Mesenchymal stem cell (in vitro differentiated cells and primary cell): ENCODE results near the gene ADH6.

Source experiments
- DNase-seq: peaks from one replicate; pipeline ENCODE4 v3.0.0-alpha.2; 2013
- H2AFZ ChIP-seq: one replicate; pipeline ENCODE4 v1.6.1; 2013; ENCODE audit warnings: low read depth, mild to moderate bottlenecking, control low read depth, inconsistent platforms, low read length, moderate library complexity
- H2AK5ac ChIP-seq: 2 replicates; pipeline ENCODE4 v1.6.1; 2013; ENCODE audit warnings: low read length, moderate library complexity, mild to moderate bottlenecking, inconsistent platforms; ENCODE audit not compliant: severe bottlenecking
- H2BK120ac ChIP-seq: one replicate; pipeline ENCODE4 v1.6.1; 2013; ENCODE audit warnings: low read depth, mild to moderate bottlenecking, inconsistent platforms, low read length, moderate library complexity
- H2BK12ac ChIP-seq, 2 experiments: one replicate each; pipeline ENCODE4 v1.6.1; 2013; ENCODE audit warnings: inconsistent platforms in 2 of 2, low read length in 2 of 2, mild to moderate bottlenecking in 2 of 2, moderate library complexity in 2 of 2, control low read depth in 1 of 2
- H2BK15ac ChIP-seq: one replicate; pipeline ENCODE4 v1.6.1; 2013; ENCODE audit warnings: mild to moderate bottlenecking, low read depth, inconsistent platforms; ENCODE audit not compliant: poor library complexity, severe bottlenecking
- H2BK5ac ChIP-seq: 2 replicates; pipeline ENCODE4 v1.6.1; 2013; ENCODE audit warnings: low read depth, mild to moderate bottlenecking, low read length, control low read depth, inconsistent platforms; ENCODE audit not compliant: poor library complexity, severe bottlenecking
- H3K14ac ChIP-seq, 2 experiments: one replicate each; pipeline ENCODE4 v1.6.1; 2013; ENCODE audit warnings: inconsistent platforms in 2 of 2, low read length in 2 of 2, control low read depth in 1 of 2, mild to moderate bottlenecking in 1 of 2, moderate library complexity in 1 of 2
- H3K18ac ChIP-seq, 2 experiments: one replicate each; pipeline ENCODE4 v1.6.1; 2013; ENCODE audit warnings: inconsistent platforms in 2 of 2, low read length in 2 of 2, control low read depth in 1 of 2, low read depth in 1 of 2, mild to moderate bottlenecking in 1 of 2
- H3K23ac ChIP-seq, 2 experiments: one replicate each; pipeline ENCODE4 v1.6.1; 2013; ENCODE audit warnings: inconsistent platforms in 2 of 2, low read length in 2 of 2, mild to moderate bottlenecking in 2 of 2, moderate library complexity in 2 of 2, control low read depth in 1 of 2
- H3K27ac ChIP-seq: 2 replicates; pipeline ENCODE4 v1.5.1; 2013; ENCODE audit warnings: mild to moderate bottlenecking, moderate library complexity, low read length, control low read depth, inconsistent platforms; ENCODE audit not compliant: poor library complexity, severe bottlenecking
- H3K27me3 ChIP-seq, 2 experiments: 2 replicates each; pipeline versions ENCODE4 v1.6.1 to v1.7.0; 2013; ENCODE audit warnings: low read length in 2 of 2, mild to moderate bottlenecking in 2 of 2, moderate library complexity in 2 of 2, control low read depth in 1 of 2, inconsistent platforms in 1 of 2; ENCODE audit not compliant: control insufficient read depth in 1 of 2, insufficient read depth in 1 of 2
- H3K36me3 ChIP-seq, 2 experiments: 2 replicates each; pipeline versions ENCODE4 v1.6.1 to v1.7.0; 2013; ENCODE audit warnings: low read length in 2 of 2, control low read depth in 1 of 2, inconsistent platforms in 1 of 2, low read depth in 1 of 2, mild to moderate bottlenecking in 1 of 2; ENCODE audit not compliant: insufficient read depth in 2 of 2, control insufficient read depth in 1 of 2
- H3K4ac ChIP-seq, 2 experiments: one replicate each; pipeline ENCODE4 v1.6.1; 2013; ENCODE audit warnings: inconsistent platforms in 2 of 2, low read length in 2 of 2, mild to moderate bottlenecking in 2 of 2, moderate library complexity in 2 of 2, control low read depth in 1 of 2, low read depth in 1 of 2
- H3K4me1 ChIP-seq: 2 replicates; pipeline ENCODE4 v1.6.1; 2013; ENCODE audit warnings: low read depth, low read length, control low read depth; ENCODE audit not compliant: control insufficient read depth, insufficient read depth
- H3K4me2 ChIP-seq: 2 replicates; pipeline ENCODE4 v1.6.1; 2013; ENCODE audit warnings: low read length, mild to moderate bottlenecking, inconsistent platforms; ENCODE audit not compliant: poor library complexity, severe bottlenecking
- H3K4me3 ChIP-seq, 2 experiments: 2 replicates each; pipeline versions ENCODE4 v1.5.1 to v1.7.0; 2013; ENCODE audit warnings: low read length in 2 of 2, mild to moderate bottlenecking in 2 of 2, control low read depth in 1 of 2, low read depth in 1 of 2; ENCODE audit not compliant: insufficient read depth in 1 of 2
- H3K79me1 ChIP-seq: replicated peaks from 2 replicates; pipeline ENCODE4 v1.6.1; 2013; ENCODE audit warnings: mild to moderate bottlenecking, control low read depth, low read length, inconsistent platforms; ENCODE audit not compliant: poor library complexity, severe bottlenecking
- H3K9ac ChIP-seq: 2 replicates; pipeline ENCODE4 v1.7.0; 2013; ENCODE audit warnings: mild to moderate bottlenecking, low read length, moderate library complexity
- H3K9me3 ChIP-seq: 2 replicates; pipeline ENCODE4 v1.7.0; 2013; ENCODE audit warnings: mild to moderate bottlenecking, low read length; ENCODE audit not compliant: control insufficient read depth
- H4K8ac ChIP-seq: one replicate; pipeline ENCODE4 v1.6.1; 2013; ENCODE audit warnings: inconsistent platforms, mild to moderate bottlenecking, low read length, moderate library complexity
- H4K91ac ChIP-seq: one replicate; pipeline ENCODE4 v1.6.1; 2013; ENCODE audit warnings: mild to moderate bottlenecking, low read length, inconsistent platforms
- WGBS: methylation state at CpG from one replicate; pipeline ENCODE4 v1.1.7; 2013; ENCODE audit warnings: mixed read lengths; 5-methylcytosine and 5-hydroxymethylcytosine counted together

The ADH6 gene

GRCh38 chr4:99210789-99211188, 8.3 kb downstream of the ADH6 start:
- no peak overlapping the region for H2BK12ac ChIP-seq
- H3K23ac ChIP-seq: no peak overlapping the region
- no peak overlapping the region for H3K27ac ChIP-seq
- H3K18ac ChIP-seq: no peak overlapping the region
- no peak overlapping the region for H2BK15ac ChIP-seq
- no peak overlapping the region for H2AK5ac ChIP-seq
- no peaks in the 10 kb centered on the region for H3K27me3 ChIP-seq
- no peaks in the 10 kb centered on the region for H3K4me1 ChIP-seq
- H4K8ac ChIP-seq: no peak overlapping the region
- no peak overlapping the region for H2BK120ac ChIP-seq
- H3K14ac ChIP-seq: no peak overlapping the region
- no peak overlapping the region for H2BK5ac ChIP-seq
- H3K9me3 ChIP-seq: no peaks in the 10 kb centered on the region
- no peak overlapping the region for H3K9ac ChIP-seq
- H2AFZ ChIP-seq: no peak overlapping the region
- H4K91ac ChIP-seq: no peak overlapping the region
- DNase-seq: no peak
- H3K79me1 ChIP-seq: no peaks in the 10 kb centered on the region
- H3K4me3 ChIP-seq: no peak overlapping the region
- H3K4ac ChIP-seq: no peak overlapping the region
- no peaks in the 10 kb centered on the region for H3K36me3 ChIP-seq
- H3K4me2 ChIP-seq: no peak overlapping the region

DNA sequence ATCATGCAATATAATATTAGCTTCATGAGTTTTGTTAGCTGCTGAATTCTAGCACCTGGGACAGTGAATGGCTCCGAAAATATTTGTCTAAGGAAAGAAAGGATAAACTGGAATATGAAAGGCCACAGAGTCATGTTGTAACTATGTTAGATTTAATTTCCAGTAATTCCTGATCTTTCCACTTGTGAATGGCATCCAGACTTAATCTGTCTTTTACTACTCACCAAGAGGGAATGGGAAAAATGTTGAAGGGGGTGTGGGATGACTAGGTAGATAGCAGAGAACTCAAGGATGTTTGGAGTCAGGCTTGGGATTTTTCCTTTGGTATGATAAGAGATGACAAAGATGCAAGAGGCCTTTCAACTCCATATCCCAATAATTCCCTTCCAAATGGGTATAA, 9.4 kb downstream of the ADH6 start:
- Histone ChIP-seq H3K18ac (no peak overlapping the region), H3K27me3 (no peaks in the 10 kb centered on the region), H2BK120ac (no peak overlapping the region), H3K36me3 (no peaks in the 10 kb centered on the region), H3K27ac (no peak overlapping the region), H2AFZ (no peak overlapping the region), H3K9me3 (no peaks in the 10 kb centered on the region), H3K4me2 (no peak overlapping the region), H3K14ac (no peak overlapping the region), H3K79me1 (no peaks in the 10 kb centered on the region), H3K9ac (no peak overlapping the region), H3K4me3 (no peak overlapping the region), H2BK5ac (no peak overlapping the region), H2AK5ac (no peak overlapping the region), H3K4ac (no peak overlapping the region), H3K4me1 (no peaks in the 10 kb centered on the region), H2BK15ac (no peak overlapping the region), H4K91ac (no peak overlapping the region), H4K8ac (no peak overlapping the region), H3K23ac (no peak overlapping the region), H2BK12ac (no peak overlapping the region)
- no peak for DNase-seq
- 100% methylated on average over 1 of the region's 1 CpG for WGBS

DNA sequence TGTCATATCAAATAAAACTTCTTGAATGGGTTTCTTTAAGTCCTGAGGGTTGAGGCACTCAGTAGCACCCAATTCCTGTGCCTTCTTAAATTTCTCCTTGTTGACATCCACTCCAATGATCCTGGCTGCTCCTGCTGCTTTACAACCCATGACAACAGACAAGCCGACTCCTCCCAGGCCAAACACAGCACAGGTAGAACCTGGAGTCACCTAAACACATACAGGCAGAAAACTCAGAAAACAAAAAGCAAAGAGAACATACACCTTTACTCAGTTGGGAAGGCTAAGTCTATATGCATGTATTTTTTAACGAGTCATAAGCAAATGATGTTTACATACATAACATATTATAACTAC, 10.3 kb downstream of the ADH6 start:
- Histone ChIP-seq H2AFZ (no peak overlapping the region), H3K27me3 (no peaks in the 10 kb centered on the region), H3K4me1 (no peaks in the 10 kb centered on the region), H3K4ac (no peak overlapping the region), H2BK12ac (no peak overlapping the region), H3K18ac (no peak overlapping the region), H3K9me3 (no peaks in the 10 kb centered on the region), H4K91ac (no peak overlapping the region), H2BK5ac (no peak overlapping the region), H3K23ac (no peak overlapping the region), H3K4me2 (no peak overlapping the region), H3K9ac (no peak overlapping the region), H2AK5ac (no peak overlapping the region), H3K79me1 (no peaks in the 10 kb centered on the region), H4K8ac (no peak overlapping the region), H3K36me3 (no peaks in the 10 kb centered on the region), H3K4me3 (no peak overlapping the region), H2BK15ac (no peak overlapping the region), H3K14ac (no peak overlapping the region), H3K27ac (no peak overlapping the region), H2BK120ac (no peak overlapping the region)
- 77% methylated on average over 1 of the region's 2 CpGs for WGBS
- DNase-seq: no peak

DNA sequence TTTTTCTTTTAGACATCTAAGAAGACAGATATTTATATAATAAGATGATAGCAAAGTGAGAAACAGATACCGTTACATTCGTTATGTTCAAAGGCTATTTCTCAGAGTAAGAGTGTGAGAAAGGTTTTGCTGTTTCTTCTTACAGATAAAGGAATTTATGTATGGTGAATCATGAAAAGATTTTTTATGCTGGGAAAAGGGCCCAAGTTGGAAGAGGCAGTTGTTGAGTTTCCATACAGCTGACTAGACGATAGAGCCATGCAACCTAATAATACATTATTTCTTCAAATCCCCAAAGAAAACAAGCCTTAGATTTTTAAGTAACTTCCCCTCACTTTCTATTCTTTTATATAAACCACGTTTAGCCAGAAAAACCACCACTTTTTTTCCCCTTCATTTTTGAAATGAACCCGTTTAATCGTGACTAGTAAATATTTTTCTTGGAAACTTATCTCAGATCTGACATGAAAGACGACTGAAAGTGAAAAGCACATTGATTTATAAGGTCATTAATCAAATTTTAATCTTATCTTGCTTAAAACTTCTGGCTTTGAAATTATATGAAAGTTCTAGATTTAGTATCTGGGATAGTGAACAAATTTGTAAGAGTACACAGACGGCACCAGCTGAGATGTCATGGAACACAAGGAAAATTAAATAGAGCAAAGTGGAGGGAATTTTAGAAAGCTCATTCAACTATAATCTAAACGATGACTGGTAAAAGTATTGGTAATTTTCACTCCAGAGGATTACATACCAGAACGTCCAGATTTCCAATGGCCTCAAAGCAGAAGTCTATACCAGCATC, 10.9 kb downstream of the ADH6 start:
- Histone ChIP-seq H3K9me3 (no peaks in the 10 kb centered on the region), H4K91ac (no peak overlapping the region)

More for the DNA sequence above, 10.9 kb downstream of the ADH6 start:
- Histone ChIP-seq H3K18ac (no peak overlapping the region), H3K27me3 (no peaks in the 10 kb centered on the region), H3K4me2 (no peak overlapping the region), H2BK5ac (no peak overlapping the region), H2AK5ac (no peak overlapping the region), H3K4ac (no peak overlapping the region), H3K4me3 (no peak overlapping the region), H3K4me1 (no peaks in the 10 kb centered on the region), H3K23ac (no peak overlapping the region), H3K79me1 (no peaks in the 10 kb centered on the region), H3K9ac (peak overlapping the region; percentile 30), H3K27ac (no peak overlapping the region), H2BK15ac (no peak overlapping the region), H3K14ac (no peak overlapping the region), H2BK120ac (no peak overlapping the region), H2AFZ (no peak overlapping the region), H3K36me3 (no peaks in the 10 kb centered on the region), H4K8ac (no peak overlapping the region), H2BK12ac (no peak overlapping the region)
- 92% methylated on average over 6 of the region's 10 CpGs for WGBS
- no peak for DNase-seq
